SKM-1 (cell line): Measurements from ENCODE around the gene ZNF793.

Source experiments
- DNase-seq: peaks from one replicate; lab custom pipeline; 2025; ENCODE audit not compliant: unreplicated experiment; lab: John Stamatoyannopoulos, UW

The ZNF793 gene

DNA sequence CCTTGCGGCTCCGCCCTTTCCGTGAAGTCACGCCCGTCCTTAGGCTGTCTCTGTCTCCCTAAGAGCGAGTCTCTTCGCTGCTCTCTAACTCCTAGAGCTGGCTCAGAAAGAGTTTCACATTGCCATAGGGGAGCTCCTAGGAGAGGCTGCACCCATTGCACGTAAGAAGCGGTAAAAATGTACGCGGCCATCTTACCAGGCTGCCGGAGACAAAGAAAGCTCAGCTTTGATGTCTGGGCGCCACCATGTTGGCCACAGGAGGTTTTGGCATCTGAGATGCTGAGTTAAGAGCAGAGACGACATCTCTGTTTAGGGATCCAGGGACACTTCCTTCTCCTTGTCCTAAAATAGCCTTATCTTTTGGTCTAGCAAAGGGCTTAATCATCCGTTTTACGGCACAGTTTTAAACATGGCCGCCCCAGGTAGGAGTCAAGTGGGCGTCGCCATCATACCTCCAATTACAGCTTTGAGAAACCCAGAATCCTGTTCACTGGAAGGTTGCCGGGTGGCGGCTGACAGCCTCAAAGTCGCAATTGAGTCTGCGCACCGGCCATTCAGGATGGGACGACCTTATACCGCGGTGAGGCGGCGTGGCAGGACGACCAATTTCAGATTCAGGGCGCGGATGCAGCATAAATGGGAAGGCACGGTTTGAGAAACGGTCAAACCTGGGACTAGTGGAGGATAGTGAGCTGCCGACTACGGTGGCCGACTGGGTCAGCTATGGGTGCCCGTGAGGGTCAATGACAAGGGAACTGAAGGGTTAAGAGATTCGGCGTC is at the start of gene ZNF793:
Gene ZNF793, plus strand, starts transcription at position 553 of the 780 bp plus-strand sequence. CDS start 16,501 bp downstream, outside the sequence.
- no peak for DNase-seq

DNA sequence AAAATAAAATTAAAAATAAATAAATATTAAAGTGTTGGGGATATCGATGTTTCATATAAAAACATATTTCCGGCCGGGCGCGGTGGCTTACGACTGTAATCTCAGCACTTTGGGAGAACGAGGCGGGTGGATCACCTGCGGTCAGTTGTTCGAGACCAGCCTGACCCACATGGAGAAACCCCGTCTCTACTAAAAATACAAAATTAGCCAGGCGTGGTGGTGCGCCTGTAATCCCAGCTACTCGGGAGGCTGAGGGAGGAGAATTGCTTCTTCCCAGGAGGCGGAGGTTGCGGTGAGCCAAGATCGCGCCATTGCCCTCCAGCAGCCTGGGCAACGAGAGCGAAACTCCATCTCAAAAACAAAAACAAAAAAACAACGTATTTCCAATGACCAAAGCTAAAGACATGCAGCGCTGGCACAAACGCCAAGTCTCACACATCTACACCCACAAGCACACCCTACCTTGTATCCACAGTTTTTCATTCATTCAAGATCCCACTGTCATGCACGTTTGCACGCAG is 40.4 kb upstream of the ZNF793 start:
- DNase-seq: no peak

DNA sequence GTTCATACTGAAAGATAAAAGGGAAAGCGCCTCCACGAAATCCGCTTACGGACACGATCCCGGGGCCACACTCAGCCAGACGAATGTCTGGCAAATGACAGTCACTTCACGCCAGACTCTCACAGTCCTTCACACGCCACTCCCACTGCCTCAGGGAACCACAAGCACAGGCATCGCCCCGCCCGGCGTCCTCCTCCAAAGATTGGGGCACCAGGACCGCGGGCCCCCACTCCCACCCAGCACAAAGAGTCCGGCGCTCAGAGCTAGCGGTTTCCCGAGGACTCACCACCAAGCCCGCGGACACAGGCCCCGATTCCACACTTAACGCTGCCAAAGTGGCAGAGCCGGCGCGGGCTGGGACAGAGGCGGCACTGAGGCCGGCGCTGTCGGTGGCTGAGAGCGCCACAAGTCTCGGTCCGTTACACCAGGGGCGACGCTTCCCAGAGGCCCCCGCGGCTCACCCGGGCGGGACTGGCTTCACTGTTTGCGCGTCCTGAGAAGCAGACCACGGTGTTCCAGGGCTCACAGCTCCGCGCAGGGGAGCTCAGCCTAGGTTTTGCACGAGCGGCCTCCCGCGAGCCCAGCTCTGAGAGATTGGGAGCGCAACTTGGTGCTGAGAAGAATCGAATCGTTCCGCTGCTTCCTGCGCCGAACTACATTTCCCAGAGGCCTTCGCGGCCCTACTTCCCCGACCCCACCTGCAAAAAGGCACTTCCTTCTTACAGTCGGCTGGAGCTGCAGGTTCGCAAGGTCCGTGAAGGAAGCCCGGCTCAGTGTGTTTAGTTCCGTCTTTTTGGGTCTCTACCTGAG is 39.7 kb upstream of the ZNF793 start, which contains the start of gene ZNF569:
Gene ZNF569, minus strand, starts transcription at position 647 of the 810 bp plus-strand sequence. CDS start 22,523 bp downstream, outside the sequence.
- peak; percentile 88 for DNase-seq

DNA sequence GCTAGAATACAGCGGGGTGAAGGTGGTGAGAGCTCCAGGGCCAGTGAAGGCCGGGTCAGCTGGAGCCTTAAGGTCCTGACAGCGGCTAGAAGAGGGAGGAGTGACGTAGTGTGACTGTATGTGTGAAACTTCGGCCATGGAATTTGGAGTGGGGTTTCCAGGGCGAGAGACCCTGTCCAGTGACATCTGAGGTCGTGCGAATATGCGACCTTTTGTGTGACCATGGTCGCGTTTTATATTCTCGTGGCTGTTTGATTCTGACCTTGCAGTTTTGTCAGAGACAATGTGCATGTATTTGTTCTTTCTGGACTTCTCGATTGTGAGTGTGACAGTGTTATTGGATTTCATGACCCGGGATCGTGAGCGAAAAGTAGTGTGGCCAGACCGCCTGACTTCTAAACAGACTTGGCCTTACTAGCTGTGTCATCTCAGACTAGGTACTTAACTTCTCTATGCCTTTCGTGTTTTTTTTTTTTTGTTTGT is 39.1 kb upstream of the ZNF793 start:
- DNase-seq: no peak

DNA sequence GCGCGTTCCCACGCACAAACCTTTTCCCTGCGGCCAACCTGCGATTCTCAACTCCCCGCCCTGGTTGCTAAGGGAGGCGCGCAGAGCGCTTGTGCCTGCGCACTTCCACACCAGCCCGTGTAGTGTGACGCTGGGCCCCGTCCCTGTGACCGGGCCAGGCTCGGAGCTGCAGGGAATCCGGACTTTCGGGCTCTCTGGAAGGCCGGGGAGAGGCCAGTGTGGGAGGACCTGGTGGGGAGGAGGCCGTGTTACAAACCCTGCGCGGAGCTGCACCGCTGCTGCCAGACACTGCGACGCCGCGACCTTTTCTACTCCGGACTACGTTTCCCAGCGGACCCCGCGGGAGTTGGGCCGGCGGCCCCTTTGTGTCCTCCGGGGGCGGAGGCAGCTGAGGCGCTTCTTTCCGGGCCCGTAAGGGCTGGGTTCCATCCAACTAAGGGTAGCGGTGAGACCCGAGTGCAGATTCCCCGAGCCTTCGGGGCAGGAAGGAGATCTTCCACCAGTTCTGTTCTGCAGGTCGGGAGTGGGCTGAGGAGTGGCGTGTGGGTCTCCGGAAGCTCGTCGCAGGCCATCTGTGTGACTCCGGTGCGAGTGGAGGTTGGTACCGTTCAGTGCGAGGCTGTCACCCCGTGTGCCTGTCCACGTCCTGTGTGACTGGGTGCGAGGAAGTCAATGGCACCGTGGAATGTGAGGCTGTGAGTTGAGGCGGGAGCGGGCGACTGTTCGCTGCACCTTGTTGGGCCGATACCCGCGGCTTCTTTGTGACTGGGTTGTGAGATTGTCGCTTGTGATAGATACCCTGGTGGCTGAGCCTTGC is 37.6 kb upstream of the ZNF793 start, which contains the start of gene ZNF570:
Gene ZNF570, plus strand, starts transcription at position 396 of the 817 bp plus-strand sequence. CDS start 999 bp downstream, outside the sequence.
- peak; percentile 65 for DNase-seq

DNA sequence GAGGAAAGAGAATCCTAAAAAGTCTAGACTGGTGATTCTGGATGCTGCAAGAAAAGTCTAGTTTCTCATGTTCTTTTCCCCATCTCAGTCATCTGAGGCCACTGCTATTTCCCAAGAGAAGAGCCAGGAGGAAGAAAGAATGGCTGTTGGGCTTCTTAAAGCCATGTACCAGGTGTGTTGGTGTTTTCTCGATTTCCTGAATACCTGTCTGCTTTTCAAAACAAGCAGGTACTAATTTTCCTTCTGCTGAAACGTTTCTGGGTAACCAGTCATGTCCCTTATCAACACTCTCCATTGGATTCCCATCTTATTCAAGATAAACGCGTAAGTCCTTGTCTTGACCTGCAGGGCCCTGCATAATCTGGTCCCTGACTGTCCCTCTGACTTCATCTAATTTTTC is 36.5 kb upstream of the ZNF793 start:
- DNase-seq: no peak

DNA sequence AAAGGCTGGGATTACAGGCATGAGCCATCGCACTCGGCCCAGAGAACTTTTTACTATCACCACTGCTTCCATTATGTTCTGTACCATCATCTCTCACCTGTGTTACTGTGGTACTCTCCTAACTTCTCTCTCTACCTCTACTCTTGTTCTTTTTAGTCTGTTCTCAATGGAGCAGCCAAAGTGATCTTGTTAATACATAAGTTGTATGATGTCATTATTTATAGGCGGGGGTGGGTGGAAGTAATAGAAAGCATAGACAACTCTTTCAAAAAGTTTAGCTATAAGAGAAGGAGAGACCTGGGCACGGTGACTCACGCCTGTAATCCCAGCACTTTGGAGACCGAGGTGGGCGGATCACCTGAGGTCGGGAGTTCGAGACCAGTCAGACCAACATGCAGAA is 34.6 kb upstream of the ZNF793 start:
- DNase-seq: no peak

DNA sequence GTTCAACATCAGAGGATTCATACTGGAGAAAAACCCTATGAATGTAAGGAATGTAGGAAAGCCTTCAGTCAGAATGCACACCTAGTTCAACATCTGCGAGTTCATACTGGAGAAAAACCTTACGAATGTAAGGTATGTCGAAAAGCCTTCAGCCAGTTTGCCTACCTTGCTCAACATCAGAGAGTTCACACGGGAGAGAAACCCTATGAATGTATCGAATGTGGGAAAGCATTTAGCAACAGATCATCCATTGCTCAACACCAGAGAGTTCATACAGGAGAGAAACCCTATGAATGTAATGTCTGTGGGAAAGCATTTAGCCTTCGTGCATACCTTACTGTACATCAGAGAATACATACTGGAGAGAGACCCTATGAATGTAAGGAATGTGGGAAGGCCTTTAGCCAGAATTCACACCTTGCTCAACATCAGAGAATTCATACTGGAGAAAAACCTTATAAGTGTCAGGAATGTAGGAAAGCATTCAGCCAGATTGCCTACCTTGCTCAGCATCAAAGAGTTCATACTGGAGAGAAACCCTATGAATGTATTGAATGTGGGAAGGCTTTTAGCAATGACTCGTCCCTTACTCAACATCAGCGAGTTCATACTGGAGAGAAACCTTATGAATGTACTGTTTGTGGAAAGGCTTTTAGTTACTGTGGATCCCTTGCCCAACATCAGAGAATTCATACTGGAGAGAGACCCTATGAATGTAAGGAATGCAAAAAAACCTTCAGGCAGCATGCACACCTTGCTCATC is 22.2 kb upstream of the ZNF793 start:
- no peak for DNase-seq

DNA sequence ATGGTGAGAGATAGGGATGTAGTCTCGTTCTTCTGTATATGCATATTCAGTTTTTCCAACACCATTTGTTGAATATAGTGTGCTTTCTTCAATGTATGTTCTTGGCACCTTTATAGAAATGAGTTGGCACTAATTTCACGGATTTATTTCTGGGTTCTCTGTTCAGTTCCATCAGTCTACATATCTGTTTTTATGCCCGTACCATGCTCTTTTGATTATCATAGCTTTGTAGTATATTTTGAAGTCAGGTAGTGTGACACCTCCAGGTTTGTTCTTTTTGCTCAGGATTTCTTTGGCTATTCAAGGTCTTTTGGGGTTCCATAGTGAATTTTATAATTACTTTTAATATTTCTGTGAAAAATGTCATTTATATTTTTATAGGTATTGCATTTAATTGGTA is 14.5 kb upstream of the ZNF793 start:
- no peak for DNase-seq

DNA sequence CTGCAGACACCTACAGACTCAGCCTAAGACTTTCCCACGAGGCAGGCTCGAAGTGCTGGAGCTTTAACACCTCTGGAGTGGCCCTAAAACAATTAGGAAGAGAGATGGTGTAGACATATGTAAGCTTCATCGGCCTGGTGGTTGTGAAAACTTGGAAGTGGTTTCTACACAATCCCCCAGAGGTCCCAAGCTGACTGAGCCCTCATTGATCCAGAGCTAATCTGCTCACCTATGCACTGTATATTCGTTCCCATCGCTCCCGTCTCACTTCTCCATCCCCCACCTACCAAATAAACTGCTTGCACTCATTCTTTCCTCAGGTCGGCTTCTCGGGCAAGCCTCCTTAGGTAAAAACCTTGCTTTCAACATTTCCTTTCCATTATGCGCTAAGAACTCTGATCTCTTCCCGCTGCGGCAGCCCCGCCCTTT is 767 bp upstream of the ZNF793 start:
- no peak for DNase-seq

DNA sequence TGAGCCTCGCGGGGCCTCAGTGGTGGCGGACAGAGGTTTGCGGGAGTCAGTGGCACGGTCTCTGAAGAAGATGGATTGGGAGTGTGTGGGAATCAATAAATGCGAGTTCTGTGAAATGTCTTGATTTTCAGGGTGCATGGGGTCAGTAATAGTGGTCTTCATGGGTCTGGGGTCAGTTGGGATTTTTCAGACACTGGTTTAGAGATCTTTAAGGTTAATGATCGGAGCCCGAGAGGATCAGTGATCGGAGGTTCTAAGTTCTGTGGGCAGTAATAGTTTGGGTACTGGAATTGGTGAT is 377 bp downstream of the ZNF793 start:
- no peak for DNase-seq

DNA sequence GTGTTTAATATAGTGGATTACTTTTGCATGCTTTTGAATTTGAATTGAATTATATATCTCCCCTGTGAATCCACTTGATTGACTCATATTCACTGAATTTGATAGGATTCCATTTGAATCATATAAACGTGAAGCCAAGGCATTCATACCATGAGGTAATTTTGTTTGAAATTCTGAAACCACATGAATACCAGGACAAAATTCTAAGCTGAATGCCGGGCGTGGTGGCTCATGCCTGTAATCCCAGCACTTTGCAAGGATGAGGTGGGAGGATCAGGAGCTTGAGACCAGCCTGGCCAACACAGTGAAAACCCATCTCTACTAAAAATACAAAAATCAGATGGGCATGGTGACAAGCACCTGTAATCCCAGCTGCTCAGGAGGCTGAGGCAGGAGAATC is 4.4 kb downstream of the ZNF793 start:
- DNase-seq: no peak

DNA sequence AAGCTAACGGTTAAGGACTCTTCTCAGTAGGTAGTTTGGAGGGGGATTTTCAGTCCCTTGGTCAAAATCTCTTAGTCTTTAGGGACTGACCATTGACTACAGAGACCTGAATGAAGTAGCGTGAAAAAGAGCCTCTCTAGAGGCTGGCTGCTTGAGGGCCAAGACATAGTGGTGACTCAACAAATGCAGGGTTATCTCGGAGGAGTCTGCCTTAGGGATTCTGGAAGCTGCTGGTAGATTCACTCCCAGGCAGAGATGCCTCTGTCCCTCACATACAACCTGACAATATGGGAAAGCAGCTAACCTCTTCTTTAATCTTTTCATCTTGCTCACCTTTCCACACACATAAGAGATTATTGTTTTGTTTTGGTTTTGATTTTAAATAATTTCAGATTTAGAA is 5.1 kb downstream of the ZNF793 start:
- no peak for DNase-seq

DNA sequence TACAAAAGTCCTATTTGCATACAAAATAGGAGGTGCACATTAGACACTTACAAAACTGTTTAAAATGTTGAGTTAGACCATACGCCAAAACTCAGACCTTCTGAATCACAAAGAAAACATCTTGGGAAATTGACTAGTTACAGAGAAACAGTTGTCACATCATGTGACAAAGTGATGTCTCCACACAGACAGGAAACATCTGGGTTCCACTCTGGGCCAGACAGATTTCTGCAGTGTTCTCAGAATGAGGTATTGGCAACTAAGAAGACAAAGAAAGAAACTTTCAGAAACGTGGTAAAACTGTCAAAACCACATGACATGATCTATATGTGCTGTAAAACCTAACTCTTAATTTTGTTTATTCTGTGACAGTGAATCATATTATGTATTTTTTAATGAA is 6.7 kb downstream of the ZNF793 start:
- no peak for DNase-seq

DNA sequence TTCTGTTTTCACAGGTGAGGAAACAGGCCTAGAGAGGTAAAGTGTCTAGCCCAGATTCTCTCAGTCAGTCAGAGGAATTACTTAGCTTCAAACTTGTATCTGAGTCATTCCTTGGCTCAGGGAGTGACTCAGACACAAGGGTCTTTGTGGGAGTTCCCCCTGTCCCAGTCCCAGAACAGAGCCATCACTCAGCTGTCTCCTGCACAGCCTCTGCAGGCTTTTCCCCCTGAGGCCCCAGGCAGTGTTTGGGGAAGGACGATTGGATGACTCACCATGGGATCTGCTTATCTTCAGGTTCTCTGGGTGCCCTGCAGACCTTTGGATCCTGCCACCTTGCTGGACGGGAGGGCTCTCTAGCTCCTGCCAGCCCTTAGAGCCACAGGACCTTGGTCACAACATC is 13.2 kb downstream of the ZNF793 start:
- no peak for DNase-seq

DNA sequence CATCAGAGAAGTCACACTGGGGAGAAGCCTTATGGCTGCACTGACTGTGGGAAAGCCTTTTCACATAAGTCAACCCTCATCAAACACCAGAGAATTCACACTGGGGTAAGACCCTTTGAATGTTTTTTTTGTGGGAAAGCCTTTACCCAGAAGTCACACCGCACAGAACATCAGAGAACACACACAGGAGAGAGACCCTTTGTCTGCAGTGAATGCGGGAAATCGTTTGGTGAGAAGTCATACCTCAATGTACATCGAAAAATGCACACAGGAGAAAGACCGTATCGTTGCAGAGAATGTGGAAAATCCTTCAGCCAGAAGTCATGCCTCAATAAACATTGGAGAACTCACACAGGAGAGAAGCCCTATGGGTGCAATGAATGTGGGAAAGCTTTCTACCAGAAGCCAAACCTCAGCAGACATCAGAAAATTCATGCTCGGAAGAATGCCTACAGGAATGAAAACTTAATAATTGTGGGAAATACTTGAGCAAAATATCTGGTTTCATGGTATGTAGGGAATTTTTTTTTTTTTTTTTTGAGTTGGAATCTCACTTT is 30.7 kb downstream of the ZNF793 start:
- DNase-seq: no peak

DNA sequence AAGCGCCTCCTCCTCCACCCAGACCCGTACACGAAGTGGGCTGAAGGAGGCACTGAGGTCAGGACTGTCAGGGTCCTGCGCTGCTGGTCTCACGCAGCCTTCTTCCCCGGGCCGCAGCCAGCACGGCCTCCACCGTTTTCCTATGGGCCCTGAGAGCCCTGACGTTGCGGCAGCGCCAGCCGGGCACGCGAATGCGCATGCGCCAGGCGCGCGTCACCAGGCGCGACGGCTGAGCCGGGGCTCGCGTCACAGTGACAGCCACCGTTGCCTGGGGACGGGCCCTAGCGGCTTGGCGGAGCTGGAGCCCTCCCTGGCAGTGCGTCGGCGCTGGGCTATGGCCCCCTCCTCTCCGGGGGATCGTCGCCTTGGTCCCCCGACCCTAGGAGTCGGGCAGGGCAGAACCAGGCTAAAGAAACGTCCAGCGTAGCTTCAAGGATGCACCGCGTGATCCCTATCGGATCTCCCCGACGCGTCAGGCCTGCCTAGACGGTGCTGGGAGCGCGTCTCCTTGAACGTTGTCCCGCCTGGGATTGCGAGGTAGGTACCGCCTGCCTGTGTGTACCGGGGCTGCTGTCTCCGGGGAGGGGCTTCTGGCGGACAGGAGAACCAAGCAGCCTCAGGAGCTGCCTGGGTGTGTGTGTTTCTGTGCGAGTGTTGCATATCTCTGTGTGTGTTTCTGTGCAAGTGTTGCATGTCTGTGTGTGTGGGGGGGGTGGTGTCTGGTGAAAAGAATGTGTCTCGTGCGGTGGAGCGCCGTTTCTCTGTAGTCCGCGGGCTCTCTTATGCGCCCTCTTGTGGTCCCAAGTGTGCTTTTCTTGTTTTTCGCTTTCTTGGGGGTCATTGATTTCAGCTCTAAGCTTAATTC is 44.6 kb downstream of the ZNF793 start:
- no peak for DNase-seq

DNA sequence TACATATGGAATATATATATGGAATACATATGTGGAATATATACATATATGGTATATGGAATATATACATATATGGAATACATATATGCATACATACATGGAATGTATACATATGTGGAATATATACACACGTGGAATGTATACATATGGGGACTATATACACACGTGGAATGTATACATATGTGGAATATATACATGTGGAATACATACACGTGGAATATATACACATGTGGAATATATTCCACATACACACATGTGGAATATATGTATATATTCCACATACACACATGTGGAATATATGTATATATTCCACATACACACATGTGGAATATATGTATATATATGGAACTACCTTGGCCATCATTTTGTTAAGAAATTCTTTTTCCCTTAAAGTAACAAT is 56.8 kb downstream of the ZNF793 start:
- no peak for DNase-seq
